GM18907 (cell line): Measurements from ENCODE around the gene SYTL3.

ENCODE experiments used
- ATAC-seq: cut with Tn5 transposase; IDR thresholded peaks from one replicate; pipeline ENCODE4 v1.9.1; 2021; ENCODE audit warnings: mild to moderate bottlenecking, moderate library complexity; ENCODE audit not compliant: unreplicated experiment

The SYTL3 gene

GRCh38 chr6:158808941-158809678, 159.3 kb downstream of the SYTL3 start:
- ATAC-seq: peak; percentile 63

DNA sequence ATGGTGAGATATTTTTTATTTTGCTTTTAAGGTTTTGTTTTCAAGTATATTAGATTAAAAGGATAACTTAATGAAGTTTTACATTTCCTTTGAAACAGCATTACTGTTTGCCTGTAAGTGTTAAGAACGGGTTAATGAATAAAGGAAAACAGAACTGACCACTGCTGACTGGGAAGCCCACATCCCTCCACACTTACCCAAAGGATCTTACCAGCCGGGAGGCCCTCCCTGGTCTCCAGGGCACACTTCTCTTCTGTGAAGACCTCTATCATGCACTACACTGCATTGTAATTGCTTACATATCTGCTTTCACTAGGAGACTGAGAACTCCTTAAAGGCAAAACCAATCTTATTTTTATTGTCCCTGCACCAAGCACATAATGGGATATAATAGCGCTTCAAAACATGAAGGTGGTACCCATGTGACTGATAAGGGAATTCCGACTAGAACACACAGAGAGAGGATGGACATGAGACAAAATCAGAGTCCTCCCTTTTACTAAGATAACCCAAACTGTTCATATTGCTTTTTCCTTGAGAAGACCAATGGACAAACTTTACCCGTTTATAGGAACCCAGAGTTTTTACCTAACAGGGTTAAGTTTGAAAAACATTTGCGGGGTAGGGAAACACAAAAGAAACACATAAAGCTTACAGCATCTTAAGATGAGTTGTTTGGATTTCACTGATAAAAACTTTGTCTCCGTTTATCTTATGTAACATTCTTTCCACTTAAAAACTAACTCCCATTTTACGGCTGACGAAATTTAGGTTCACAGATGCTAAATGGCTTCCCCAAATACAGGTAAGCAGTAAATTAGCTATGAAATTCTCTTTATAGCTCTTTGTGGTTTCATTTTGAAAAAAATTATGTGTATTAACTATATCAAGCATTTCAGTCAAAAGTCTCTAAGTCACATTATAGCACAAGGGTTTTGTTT, 160.6 kb downstream of the SYTL3 start:
- ATAC-seq: no peak

- no peak for ATAC-seq
Measured at GRCh38 chr6:158812611-158813010, 162.8 kb downstream of the SYTL3 start.

DNA sequence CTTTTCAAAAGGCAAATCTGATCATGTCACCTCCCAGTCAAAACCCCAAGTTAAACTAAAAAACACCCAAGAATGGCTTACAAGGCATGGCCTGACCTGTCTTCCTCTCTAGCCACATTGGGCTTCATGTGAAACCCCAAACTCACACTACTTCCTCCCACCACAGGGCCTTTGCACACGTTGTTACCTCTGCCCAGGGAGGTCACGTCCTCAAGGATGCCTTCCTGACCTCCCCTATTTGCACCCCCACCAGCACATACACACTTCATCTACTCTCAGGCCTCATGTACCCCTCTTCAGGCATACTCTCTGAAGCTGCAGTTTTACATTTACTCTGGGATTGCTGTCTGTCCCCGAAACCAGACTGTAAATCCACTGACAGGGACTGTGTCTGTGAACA, 163.2 kb downstream of the SYTL3 start:
- no peak for ATAC-seq
